ENCODE results near the gene DPY19L3.
"Not testable (repeated sequence)": the region's sequence is repeated elsewhere in the genome, so short reads cannot be mapped to it uniquely, and the experiment has no call there.

Gene DPY19L3

DNA sequence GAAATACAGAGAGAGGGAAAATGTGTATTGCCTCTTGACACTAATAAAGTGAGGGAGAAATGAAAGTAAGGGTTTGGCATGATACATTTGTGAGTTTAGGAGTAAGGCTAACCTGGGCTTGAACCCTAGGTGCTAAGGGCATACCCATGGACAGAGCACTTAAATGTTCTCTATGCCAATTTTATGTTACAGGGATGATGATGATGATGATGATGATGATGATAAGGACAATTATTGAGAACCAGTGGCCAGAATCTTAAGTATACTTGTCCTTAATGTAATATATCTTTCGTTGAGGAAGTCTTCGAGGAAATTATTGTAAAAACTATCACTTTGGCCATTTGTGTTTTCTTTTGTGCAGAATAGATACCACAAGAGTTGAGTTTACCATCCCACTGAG lies 33.2 kb downstream of the DPY19L3 start:
- DNase-seq (ENCODE audit: low read depth, low spot score): no peak

DNA sequence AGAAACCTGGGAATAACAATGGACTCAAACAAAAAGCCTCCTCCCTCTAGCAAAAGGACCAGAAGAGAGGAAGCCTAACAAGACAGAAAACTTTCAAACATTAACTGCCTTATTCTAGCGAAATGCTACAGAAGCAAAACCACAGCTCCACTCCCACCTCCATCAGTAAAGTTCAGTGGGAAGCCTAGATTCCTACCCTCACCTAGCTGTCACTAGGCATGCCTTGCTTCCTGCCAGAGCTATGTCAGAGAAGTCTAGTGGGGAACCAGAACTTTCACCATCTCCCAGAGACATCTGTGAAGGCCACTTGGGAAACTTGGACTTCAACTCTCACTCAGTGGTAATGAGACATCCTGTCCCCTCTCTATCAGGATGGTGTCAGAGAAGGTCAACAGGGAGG lies 37.1 kb downstream of the DPY19L3 start:
- no peak for DNase-seq (ENCODE audit: low read depth, low spot score)

DNA sequence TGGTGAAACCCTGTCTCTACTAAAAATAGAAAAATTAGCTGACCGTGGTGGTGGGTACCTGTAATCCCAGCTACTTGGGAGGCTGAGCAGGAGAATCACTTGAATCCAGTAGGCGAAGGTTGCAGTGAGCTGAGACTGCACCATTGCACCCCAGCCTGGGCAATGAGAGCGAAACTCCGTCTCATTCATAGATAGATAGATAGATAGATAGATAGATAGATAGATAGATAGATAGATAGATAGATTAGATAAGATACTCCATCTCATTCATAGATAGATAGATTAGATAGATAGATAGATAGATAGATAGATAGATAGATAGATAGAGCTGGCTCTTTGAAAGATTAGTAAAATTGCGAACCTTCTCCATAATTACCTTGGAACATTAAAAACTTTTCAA lies 42.0 kb downstream of the DPY19L3 start:
- DNase-seq (ENCODE audit: low read depth, low spot score): not testable (repeated sequence)

DNA sequence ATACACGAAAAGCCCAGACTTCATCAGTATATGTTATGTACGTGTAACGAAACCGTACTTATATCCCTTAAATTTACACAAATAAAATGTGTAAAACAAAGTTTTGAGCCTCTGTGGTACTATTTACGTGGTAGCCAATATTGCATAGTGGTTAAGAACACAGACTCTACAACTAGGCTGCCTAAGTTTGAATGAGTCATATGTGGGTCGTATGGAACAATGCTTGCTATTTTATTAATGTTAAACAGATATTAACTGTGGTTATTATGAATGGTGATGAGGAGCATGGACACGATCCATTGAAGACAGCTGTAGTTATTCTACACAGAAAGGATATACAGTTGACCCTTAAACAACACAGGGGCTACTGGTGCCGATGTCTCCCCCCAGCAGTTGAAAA lies 42.5 kb downstream of the DPY19L3 start:
- DNase-seq (ENCODE audit: low read depth, low spot score): no peak

DNA sequence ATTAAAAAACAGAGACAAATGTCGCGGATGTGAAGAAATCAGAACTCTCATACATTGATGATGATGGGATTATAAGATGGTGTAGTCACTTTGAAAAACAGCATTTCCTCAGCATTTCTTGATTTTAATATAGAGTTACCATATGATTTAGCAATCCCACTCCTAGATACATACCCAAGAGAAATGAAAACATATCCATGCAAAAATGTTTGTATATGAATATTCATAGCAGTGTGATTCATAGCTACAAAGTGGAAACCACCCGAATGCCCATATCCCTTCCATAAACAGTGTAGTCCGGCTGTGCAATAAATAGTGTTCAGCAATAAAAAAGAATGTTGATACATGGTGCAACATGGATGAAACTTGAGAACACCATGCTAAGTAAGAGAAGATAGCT lies 44.6 kb downstream of the DPY19L3 start:
- no peak for DNase-seq (ENCODE audit: low read depth, low spot score)

DNA sequence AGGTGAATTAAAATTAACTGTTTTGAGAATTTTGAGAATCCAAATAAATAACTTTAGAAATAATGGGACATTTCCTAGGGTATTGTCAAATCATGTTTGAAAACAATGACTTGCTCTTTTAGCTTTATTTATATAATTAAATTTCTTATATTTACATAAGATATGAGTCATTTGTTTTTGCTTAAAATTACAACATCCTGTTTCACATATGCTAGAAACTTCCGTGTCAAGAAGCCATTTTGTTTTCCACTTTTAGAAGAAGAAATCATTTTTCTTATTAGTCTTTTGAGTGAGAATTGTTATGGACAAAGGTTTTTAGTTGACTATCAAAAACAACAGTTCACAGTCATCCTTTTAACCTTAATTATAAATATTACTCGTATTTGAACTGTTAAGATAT lies 48.2 kb downstream of the DPY19L3 start:
- DNase-seq (ENCODE audit: low read depth, low spot score): no peak

DNA sequence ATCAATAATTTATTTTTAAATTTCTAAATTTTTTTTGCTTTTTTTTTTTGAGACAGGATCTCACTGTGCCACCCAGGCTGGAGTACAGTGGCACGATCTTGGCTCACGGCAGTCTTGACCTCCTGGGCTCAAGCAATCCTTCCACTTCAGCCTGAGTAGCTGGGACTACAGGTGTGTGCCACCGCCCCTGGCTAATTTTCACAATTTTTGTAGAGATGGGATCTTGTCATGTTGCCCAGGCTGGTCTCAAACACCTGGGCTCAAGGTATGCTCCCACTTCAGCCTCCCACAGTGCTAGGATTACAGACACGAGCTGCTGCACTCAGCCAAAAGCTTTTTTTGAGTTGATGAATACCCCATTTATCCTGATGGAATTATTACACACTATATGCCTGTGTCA lies 50.8 kb downstream of the DPY19L3 start:
- no peak for DNase-seq (ENCODE audit: low read depth, low spot score)

DNA sequence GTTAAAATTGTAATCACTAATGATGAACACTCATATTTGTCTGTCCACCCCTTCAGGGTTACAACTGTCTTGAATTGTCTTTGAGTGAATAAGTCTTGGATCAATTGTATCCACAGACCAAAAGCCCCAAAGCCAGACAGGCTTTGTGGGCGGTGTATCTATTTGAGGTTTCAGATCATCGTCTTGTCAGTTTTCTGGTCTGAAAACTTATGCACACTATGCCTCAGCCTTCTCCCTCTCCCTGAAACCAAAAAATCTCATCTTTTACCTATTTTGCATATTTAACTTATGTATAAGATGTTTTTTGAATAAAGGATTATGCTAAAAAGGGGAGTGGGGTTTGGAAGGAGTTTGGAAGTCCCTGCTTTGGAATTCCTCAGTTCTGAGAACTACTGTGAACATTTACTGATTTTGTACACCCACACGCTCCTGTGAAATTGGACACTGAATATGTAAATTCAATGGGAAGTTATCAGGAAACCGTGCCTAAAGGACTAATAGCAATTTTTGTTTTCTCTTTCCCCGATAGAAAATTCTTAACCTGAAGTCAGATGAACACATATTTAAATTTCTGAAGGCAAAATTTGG lies 52.1 kb downstream of the DPY19L3 start:
- DNase-seq (ENCODE audit: low read depth, low spot score): no peak

DNA sequence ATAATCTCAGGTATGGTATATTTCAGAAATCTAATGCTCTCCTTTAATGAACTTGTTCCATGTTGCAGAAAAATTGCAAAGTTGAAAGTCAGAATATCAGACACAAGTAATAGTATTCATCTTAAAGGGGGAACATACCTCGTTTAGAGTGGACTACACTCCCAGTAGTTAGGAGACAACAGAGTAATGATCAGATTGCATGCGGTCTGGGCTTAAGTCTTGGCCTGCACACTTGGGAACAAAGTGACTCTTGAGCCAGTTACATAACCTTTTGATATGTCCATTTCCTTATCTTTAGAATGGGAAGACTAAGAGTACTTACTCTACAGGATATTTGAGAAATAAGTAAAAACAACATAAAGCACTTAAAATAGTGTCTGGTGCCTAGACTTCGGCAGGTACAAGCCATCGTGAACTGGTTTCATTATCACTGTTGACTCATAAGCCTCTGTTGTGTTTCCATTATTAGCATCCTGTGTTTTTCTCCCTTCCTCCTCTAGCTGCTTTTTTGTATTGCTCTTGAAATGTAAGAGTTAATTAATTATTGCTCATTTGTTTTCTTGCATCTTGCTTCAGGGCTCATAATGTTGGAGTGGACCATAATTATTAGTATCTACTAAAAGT lies 53.0 kb downstream of the DPY19L3 start:
- DNase-seq (ENCODE audit: low read depth, low spot score): no peak

DNA sequence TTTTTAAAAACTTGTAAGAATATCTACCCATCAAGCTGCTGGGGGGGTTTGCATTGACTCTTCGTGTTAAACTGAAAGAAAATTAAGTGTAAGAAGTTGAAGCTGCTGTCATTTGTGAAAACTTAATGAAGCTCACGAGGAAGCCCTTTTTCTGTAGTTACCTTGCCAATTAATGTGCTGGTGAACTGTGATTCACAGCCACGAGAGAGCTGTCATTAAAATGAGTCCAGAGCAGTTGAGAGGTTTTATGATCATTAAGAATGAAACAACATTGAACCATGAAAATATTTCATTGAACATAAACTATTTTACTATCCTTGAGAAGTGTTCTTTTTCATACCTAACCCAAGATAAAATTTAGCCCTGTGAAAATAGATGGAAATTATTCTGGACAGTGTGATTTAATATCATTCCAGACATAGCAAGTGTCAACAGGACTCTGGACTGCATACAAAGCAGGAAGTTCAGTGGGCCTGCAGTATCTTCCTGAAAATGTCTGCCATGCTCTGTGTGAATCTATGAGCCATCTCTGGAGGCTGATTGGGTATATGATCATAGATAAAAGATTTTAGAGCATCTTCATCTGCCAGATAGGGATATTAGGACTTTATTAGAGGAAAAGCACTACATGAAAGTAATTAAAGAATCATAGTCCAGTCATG lies 53.8 kb downstream of the DPY19L3 start:
- DNase-seq (ENCODE audit: low read depth, low spot score): no peak

DNA sequence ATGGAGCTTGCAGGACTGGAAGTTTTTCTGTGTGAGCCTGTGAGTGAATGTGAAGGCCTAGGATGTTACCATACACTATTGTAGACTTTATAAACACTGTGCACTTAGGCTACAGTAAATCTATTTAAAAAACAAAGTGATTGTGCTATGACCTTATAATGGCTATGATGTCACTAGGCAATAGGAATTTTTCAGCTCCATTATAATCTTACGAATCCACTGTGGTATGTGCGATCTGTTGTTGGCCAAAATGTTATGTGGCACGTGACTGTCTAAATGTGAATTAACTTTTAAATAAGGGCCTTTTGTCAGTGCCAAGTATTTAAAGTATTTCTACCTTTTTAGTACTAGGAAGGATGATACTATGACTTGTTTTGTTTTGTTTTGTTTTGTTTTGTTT lies 54.9 kb downstream of the DPY19L3 start:
- no peak for DNase-seq (ENCODE audit: low read depth, low spot score)

DNA sequence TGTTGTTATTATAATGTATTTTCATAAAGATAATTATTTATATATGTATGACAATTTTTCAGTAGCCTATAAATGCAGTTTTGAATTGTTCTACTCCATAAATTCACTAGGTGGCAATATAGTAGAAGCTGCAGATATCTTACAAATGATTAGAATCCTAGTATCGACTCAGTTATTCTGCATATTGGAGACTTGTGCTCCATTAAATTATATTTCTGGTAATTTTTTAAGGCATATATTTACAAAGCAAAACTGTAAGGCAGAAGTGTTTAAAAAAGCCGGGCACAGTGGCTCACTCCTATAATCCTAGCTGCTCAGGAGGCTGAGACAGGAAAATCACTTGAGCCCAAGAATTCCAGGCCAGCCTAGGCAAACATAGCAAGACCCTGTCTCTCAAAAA lies 58.7 kb downstream of the DPY19L3 start:
- no peak for DNase-seq (ENCODE audit: low read depth, low spot score)

DNA sequence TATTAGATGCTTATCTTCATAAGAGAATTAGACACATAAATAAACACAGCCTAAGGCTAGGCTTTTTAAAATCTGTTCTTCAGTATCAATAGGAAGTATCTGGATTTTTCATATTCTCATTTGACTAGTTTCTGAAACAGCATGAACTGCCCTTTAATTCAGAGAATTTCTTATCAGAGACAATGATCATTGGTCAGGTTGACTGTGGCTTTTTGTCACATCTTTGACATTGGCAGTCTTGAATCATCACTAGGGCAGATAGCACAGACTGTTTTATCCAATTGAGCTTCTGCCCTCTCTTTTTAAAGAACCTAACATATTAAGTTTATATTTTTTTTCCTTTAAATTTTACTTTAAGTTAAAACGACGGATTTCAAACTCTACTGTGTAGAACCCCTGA lies 59.6 kb downstream of the DPY19L3 start:
- DNase-seq (ENCODE audit: low read depth, low spot score): no peak

DNA sequence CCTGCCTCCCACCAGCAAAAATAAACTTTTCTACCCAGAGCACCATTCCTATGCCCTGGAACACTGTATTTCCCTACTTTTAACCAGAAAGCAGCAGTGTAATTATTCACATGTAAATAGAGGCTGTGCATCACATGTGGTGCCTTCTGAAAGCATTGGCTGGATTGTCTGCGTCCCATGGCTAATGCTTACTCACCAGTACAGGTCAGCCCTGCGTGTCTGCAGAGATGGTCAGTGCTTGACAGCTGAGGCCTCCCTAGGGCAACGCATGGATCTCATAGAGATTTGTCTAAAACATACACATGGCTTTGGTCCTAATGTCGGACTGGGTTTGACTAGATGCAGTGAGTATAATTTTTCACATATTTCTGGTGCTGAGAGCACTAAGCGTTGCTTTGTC lies 64.2 kb downstream of the DPY19L3 start:
- no peak for DNase-seq (ENCODE audit: low read depth, low spot score)

DNA sequence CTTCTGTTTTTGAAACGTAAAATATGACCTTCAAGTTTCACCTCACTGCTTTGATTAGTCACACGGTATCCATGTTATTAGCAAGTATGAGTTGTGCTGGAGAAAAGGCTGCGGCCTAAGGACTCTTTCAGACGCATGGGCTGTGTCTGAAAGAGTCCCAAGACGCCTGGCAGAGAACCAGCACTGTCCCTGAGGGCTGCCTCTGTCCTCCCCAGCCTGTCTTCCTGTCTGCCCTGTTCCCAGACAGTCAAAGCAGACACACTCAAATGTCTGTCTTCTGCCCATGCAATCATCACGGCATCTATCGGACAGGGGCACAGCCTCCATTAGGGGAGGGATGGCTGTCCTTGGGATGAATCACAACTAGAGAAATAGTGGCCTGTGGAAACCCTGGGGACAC lies 65.5 kb downstream of the DPY19L3 start:
- no peak for DNase-seq (ENCODE audit: low read depth, low spot score)

DNA sequence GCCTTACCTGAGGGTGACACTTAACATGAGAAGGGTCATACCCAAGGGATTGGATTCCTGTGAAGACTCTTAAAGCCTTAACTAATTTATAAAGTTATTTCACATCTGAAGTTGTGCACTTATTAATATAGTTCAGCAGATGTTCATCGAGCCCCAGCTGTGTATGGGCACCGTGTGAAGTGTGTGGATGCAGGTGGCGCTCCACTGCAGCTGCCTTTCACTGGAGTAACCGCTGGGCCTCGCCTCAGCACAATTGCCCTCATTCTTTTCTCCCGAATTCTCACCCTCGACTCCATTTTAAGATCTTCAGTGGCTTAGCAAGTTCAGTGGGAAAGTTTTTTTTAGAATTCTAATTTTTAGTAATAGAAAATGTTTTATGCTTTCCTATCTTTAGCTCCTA lies 66.2 kb downstream of the DPY19L3 start:
- DNase-seq (ENCODE audit: low read depth, low spot score): no peak

DNA sequence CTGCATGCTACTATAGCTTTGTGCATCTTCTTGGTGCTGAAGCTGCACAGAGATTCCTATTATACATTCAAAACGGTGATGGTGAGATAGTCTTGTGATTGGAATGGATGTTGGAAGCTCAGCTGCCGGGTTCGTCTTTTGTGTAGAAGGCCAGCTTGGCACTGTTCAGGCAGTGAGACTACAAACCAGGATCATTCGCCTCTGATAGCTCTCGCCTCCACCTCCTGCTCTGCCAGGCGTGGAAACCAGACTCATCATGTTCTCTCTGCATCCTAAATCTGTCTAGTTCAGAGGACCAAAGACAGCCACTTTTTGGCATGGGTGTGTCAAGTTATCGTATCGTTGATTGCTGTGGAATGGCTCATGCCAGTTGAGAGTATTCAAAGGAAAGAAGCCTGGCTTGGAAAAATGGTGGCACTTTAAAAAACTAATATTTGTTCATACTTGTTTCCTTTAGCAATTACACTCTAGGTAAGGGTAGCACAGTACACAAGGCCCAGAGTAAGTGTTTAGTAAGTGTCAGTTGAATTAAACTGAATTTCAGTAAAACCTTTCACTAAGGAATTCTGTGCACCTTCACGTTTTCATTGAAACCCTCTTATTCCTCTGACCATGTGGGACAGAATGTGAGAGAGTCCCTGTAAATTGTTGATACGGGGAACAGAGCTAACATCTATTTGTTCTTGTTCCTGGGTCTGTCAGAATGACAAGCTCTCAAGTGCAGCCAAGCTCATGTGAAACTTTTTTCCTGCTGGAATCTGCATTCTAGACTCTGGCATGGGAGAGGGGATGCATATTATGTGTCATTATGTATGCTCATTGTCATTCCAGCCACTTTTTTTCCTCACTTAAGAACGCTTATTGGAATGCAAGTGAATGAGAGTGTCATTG lies 69.8 kb downstream of the DPY19L3 start:
- no peak for DNase-seq (ENCODE audit: low read depth, low spot score)

DNA sequence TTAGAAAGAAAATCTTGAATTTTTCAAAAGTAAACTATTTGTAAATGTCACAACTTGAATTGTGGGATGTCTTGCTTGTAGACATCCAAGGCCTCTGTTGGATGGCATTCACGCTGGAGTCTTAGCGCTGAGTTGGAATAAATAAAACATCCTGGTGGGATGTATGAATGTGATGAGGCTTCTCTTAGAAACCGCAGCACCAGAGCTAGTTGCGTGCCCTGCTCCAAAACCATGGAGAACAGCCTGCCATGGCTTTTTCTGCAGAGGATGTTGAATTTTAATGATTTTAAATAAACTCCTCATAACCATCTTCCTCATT lies 70.4 kb downstream of the DPY19L3 start:
- DNase-seq (ENCODE audit: low read depth, low spot score): no peak

DNA sequence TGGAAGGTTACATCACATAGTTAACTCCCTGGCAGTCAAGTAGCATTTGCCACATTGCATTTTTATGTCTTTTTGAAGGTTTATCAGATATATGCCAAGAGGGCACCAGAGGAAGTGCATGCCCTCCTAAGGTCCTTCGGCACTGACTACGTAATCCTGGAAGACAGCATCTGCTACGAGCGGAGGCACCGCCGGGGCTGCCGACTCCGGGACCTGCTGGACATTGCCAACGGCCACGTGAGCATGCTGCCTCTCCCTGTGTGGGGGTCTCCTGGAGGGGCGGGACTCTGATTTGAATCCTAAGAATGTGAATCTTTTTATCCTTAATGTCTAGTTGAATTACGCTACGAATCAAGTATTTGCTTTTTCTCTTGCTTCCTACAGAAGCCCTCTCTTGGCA lies 74.8 kb downstream of the DPY19L3 start:
- no peak for DNase-seq (ENCODE audit: low read depth, low spot score)

DNA sequence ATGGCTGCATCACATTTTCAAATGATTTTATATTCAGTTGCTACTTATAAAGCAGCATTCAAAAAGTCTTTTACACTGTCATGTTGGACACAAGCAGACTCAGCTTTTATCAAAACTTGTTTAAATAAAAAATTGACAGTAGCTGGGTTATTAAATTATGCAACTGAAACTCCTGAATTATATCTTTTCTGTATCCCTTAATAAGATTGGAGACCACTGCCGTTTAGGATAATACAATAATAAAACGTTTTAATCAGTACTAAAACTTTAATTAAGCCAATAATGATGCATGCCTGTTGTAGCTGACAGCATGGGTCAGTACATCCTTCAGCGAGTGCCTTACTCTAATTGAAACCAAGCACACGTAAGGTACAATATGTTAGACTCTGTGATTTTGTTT lies 78.0 kb downstream of the DPY19L3 start:
- no peak for DNase-seq (ENCODE audit: low read depth, low spot score)

DNA sequence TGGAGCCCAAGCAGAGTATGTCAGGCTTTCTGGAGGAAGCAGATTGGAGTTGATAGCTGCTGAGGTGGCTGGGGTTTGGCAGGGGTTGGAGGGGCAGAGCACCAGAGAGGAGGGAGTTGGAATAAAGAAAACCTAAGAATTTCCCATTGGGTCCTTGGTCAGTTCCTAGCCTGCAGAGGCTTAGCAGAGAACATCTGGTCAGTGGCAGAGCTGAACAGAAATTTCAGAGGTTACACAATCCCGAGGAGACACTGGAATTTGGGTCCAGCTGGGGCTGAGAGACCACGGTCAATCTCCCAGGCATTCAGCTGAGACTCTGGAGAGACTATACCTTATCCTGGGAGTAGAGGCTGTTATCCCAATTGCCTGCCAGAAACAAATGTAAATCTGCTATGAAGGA lies 84.4 kb downstream of the DPY19L3 start:
- no peak for DNase-seq (ENCODE audit: low read depth, low spot score)

DNA sequence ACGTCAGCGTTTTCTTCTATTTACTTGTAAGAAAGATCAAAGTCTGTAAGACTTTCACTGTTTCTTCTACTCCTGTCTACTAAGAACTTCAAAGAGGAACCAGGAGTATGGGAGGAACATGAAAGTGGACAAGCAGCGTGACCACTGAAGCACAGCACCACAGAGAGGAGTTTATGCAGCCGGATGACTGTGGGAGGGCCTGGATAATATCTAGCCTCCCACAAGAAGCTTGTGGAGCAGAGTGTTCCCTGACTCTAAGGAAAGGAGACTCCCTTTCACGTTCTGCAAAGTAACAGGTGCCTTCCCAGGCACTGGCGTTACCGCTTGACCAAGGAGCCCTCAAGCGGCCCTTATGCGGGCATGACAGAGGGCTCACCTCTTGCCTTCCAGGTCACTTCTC lies 91.8 kb downstream of the DPY19L3 start:
- no peak for DNase-seq (ENCODE audit: low read depth, low spot score)
